Peyer's patch (tissue), 4 donors: ENCODE data around the gene CYP2E1. TPM values are rescaled to one million over a fixed set of nuclear protein-coding genes. Genes with fewer than 3 reads are reported as not detected.
"Not testable (repeated sequence)": the region's sequence is repeated elsewhere in the genome, so short reads cannot be mapped to it uniquely, and the experiment has no call there.

Experiments
- DNase-seq, 3 donors: peaks; one replicate each; pipeline ENCODE4 v3.0.0-alpha.2; 2017 to 2019
- H3K27ac ChIP-seq, 4 donors: fragments of 200-600 bp; sonication (generic); one replicate each; pipeline ENCODE4 v1.5.1; 2016 to 2019
- H3K27me3 ChIP-seq, 2 donors: fragments of 200-600 bp; sonication (generic); one replicate each; pipeline ENCODE4 v1.5.1; 2019
- H3K36me3 ChIP-seq, 3 donors: fragments of 200-600 bp; sonication (generic); one replicate each; pipeline ENCODE4 v1.5.1; 2016 to 2019
- H3K4me1 ChIP-seq, 4 donors: fragments of 200-600 bp; sonication (generic); one replicate each; pipeline ENCODE4 v1.5.1; 2016 to 2019
- H3K4me3 ChIP-seq, 4 donors: fragments of 200-600 bp; sonication (generic); 1 replicate in 3 of 4; 2 replicates in 1 of 4; pipeline ENCODE4 v1.5.1; 2016 to 2019; ENCODE audit warnings: mild to moderate bottlenecking in 1 of 4
- H3K9me3 ChIP-seq, 4 donors: fragments of 200-600 bp; sonication (generic); one replicate each; pipeline ENCODE4 v1.5.1; 2016 to 2019; ENCODE audit warnings: mild to moderate bottlenecking in 1 of 4
- POLR2A ChIP-seq, 2 donors: fragments of 450-650 bp; IDR thresholded peaks; one replicate each; pipeline ENCODE4 v1.5.1; 2017; ENCODE audit warnings: antibody characterized with exemption in 2 of 2, mild to moderate bottlenecking in 2 of 2, moderate library complexity in 2 of 2
- total RNA-seq, 4 donors: library from RNA; depleted of rRNA; stranded (reverse); fragments of >200 nt; gene quantifications; one replicate each; pipeline ENCODE4 v1.1.0, GENCODE V29; 2016
- TF ChIP-seq, protein P1 (sequence below), 6 experiments: fragments of 450-650 bp in 4 of 6; fragments of 200-600 bp in 2 of 6; sonication (generic) in 1 of 6; IDR thresholded peaks; one replicate each; pipeline ENCODE4 v1.5.1; 2017 to 2019; ENCODE audit warnings: antibody characterized with exemption in 6 of 6, mild to moderate bottlenecking in 3 of 6, moderate library complexity in 1 of 6

Gene CYP2E1
- total RNA-seq, 4 donors from 2014 or later: 2.3 to 13.2 (median 5.6) TPM; not detected in 1

DNA sequence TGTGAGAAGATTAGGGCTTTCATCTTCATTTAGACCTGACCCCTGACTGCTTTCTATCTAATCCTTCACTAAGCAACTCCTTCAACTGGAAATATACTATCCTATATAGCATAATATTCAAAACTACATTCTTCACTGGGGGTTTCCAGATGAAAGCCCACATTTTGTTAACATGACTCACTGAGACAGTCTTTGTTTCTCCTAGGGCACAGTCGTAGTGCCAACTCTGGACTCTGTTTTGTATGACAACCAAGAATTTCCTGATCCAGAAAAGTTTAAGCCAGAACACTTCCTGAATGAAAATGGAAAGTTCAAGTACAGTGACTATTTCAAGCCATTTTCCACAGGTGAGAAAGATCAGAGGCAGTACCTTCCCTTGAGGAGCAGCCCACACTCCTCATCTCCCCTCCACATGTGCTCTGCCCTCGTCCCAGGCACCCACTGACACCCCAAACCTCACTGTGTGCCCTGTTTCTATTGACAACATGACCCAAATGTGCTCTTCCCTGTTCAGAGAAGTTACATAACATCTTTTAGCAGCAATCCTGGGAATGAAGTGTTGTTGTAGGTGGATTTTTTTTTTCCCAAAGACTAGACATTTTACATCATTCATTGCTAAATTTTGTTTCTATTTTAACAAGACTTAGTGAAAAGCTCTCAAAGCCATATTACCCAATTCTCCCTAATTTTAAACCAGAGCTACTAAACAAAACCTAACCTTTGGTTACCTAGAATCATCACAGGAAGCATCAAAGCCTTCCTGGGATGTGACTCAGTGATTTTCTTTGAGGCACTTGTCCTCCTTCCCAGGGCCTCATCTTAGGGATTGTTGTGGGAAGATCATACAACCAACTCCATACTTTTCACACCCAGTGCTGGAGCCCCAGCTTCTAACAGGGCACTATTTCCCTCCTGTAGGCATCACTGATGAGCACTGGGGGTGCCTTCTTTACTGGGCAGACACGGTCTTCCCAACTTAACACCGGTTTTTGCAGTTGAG lies 10.7 kb downstream of the CYP2E1 start:
- no peak for DNase-seq
- Histone ChIP-seq H3K36me3 (no peaks in the 10 kb centered on the region), H3K9me3 (no peaks in the 10 kb centered on the region), H3K27ac (no peak overlapping the region), H3K4me3 (no peak overlapping the region), H3K4me1 (no peaks in the 10 kb centered on the region), H3K27me3 (no peaks in the 10 kb centered on the region)
- TF ChIP-seq, protein P1, sequence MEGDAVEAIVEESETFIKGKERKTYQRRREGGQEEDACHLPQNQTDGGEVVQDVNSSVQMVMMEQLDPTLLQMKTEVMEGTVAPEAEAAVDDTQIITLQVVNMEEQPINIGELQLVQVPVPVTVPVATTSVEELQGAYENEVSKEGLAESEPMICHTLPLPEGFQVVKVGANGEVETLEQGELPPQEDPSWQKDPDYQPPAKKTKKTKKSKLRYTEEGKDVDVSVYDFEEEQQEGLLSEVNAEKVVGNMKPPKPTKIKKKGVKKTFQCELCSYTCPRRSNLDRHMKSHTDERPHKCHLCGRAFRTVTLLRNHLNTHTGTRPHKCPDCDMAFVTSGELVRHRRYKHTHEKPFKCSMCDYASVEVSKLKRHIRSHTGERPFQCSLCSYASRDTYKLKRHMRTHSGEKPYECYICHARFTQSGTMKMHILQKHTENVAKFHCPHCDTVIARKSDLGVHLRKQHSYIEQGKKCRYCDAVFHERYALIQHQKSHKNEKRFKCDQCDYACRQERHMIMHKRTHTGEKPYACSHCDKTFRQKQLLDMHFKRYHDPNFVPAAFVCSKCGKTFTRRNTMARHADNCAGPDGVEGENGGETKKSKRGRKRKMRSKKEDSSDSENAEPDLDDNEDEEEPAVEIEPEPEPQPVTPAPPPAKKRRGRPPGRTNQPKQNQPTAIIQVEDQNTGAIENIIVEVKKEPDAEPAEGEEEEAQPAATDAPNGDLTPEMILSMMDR (IDR thresholded peaks at IDR 0.05): no peak
- no peak for TF ChIP-seq POLR2A (IDR thresholded peaks at IDR 0.05)

DNA sequence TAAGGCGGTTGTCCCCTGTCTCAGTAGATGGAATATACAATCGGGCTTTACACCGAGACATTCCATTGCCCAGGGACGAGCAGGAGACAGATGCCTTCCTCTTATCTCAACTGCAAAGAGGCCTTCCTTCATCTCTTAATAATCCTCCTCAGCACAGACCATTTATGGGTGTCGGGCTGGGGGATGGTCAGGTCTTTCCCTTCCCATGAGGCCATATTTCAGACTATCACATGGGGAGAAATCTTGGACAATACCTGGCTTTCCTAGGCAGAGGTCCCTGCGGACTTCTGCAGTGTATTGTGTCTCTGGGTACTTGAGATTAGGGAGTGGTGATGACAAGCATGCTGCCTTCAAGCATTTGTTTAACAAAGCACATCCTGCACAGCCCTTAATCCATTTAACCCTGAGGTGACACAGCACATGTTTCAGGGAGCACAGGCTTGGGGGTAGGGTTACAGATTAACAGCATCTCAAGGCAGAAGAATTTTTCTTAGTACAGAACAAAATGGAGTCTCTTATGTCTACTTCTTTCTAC lies 14.3 kb downstream of the CYP2E1 start:
- H3K27ac ChIP-seq, DNase-seq, H3K4me1 ChIP-seq, H3K27me3 ChIP-seq, H3K9me3 ChIP-seq, H3K36me3 ChIP-seq, H3K4me3 ChIP-seq: not testable (repeated sequence)

DNA sequence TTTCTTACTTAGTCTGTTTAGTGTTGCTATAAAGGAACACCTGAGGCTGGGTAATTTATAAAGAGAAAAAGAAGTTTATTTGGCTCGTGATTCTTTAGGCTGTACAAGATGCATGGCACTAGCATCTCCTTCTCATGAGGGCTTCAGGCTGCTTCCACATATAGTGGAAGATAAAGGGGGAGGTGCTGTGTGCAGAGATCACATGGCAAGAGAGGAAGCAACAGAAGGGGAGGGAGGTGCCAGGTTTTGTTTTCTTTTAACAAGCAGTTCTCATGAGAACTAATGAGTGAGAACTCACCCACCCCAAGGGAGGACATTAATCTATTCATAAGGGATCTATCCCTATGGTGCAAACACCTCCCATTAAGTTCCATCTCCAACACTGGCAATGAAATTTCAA lies 17.3 kb downstream of the CYP2E1 start:
- no peak for TF ChIP-seq POLR2A (IDR thresholded peaks at IDR 0.05)
- TF ChIP-seq, protein P1 (IDR thresholded peaks at IDR 0.05): no peak
- Histone ChIP-seq H3K4me3 (no peak overlapping the region), H3K27ac (no peak overlapping the region), H3K9me3 (peaks cover 0 to 5% (median 0%) of the 10 kb centered on the region in 4 donors), H3K4me1 (no peaks in the 10 kb centered on the region), H3K27me3 (no peaks in the 10 kb centered on the region), H3K36me3 (no peaks in the 10 kb centered on the region)
- no peak for DNase-seq

DNA sequence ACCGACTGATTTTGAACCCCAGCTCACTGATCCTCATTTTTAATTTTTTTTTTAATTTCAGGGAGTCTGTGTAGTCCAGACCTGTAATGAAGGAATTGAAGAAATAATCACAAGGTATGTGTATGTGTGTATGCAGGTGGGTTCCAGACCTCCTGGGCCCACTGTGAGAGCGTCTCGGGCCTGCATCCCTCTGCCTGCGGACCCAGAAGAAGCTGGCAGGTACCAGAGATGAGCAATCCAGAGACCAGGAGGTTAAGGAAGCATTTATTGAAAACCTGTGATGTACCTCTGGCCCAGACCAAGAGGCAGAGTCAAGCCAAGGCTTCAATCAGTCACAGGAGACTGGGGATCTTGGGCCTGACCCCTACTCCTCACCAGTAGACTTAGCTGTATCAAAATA lies 27.4 kb downstream of the CYP2E1 start:
- no peak overlapping the region for H3K27ac ChIP-seq
- no peaks in the 10 kb centered on the region for H3K27me3 ChIP-seq
- no peaks in the 10 kb centered on the region for H3K9me3 ChIP-seq
- H3K4me1 ChIP-seq: no peaks in the 10 kb centered on the region
- no peaks in the 10 kb centered on the region for H3K36me3 ChIP-seq
- no peak for DNase-seq
- H3K4me3 ChIP-seq: no peak overlapping the region
- TF ChIP-seq, protein P1 (IDR thresholded peaks at IDR 0.05): no peak
- no peak for TF ChIP-seq POLR2A (IDR thresholded peaks at IDR 0.05)

DNA sequence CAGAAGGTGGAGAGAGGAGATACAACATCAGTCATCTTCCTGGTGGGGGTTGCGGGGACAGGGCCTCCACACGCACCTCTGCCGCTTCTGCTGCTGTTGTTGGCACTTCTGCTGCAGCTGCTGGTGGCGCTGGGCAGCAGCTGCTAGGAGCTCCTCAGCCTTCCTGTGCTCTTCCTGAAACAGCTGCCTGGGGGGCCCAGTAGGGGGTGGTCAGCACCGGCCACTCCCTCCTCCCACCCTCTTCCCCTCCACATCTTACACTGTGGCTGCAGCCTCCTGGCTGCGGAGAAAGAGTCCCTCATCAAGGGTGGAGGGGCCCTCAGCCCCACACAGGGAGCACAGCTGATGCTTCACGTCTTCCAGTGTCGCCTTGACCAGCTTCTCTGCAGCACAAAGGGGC lies 28.4 kb downstream of the CYP2E1 start:
- Histone ChIP-seq H3K4me1 (no peaks in the 10 kb centered on the region), H3K9me3 (no peaks in the 10 kb centered on the region), H3K27ac (no peak overlapping the region), H3K36me3 (no peaks in the 10 kb centered on the region), H3K27me3 (no peaks in the 10 kb centered on the region), H3K4me3 (no peak overlapping the region)
- no peak for DNase-seq
- TF ChIP-seq, protein P1 (IDR thresholded peaks at IDR 0.05): no peak
- no peak for TF ChIP-seq POLR2A (IDR thresholded peaks at IDR 0.05)

DNA sequence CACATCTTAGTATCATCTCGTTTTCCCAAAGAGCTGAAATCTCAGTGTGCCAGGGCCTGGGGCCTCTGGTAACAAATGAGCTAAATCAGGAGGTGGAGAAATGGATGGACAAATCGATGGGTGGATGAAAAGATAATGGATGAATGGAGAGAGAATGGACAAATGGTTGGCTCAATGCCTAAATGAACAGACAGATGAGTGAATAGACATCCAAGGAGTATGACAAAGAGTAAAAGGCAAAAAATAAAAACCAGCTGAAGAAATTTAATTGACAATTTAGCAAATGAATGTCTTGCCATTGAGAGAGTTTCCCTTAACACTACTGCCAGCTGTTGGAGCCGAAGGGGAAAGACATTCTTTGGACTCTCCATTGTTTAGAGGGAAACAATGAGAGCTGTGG lies 30.2 kb downstream of the CYP2E1 start:
- TF ChIP-seq POLR2A (IDR thresholded peaks at IDR 0.05): no peak
- TF ChIP-seq, protein P1 (IDR thresholded peaks at IDR 0.05): no peak
- no peaks in the 10 kb centered on the region for H3K4me1 ChIP-seq
- H3K4me3 ChIP-seq: no peak overlapping the region
- no peaks in the 10 kb centered on the region for H3K27me3 ChIP-seq
- no peak for DNase-seq
- H3K27ac ChIP-seq: no peak overlapping the region
- no peaks in the 10 kb centered on the region for H3K36me3 ChIP-seq
- no peaks in the 10 kb centered on the region for H3K9me3 ChIP-seq
